ENCODE results near the gene PDE4D.

DNA sequence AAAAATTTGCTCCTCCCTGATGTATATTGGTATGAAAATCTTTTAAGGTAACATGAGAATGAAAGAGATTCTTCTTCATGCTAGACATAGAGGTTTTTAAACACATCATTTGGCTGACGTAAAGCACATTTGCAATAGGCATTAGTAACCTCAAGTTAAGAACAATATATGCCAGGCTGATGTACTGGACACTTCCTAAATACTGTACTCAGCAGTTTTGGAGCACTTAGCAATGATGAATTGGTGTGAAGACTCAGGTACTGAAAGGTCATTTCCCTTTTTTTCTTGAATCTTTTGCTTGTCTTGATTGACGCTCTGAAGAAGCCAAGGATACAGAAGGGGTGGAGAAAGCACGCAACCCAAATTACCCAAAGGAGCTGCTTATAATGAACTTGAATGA, 322.5 kb downstream of the PDE4D start:
- TF ChIP-seq, protein P1, sequence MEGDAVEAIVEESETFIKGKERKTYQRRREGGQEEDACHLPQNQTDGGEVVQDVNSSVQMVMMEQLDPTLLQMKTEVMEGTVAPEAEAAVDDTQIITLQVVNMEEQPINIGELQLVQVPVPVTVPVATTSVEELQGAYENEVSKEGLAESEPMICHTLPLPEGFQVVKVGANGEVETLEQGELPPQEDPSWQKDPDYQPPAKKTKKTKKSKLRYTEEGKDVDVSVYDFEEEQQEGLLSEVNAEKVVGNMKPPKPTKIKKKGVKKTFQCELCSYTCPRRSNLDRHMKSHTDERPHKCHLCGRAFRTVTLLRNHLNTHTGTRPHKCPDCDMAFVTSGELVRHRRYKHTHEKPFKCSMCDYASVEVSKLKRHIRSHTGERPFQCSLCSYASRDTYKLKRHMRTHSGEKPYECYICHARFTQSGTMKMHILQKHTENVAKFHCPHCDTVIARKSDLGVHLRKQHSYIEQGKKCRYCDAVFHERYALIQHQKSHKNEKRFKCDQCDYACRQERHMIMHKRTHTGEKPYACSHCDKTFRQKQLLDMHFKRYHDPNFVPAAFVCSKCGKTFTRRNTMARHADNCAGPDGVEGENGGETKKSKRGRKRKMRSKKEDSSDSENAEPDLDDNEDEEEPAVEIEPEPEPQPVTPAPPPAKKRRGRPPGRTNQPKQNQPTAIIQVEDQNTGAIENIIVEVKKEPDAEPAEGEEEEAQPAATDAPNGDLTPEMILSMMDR (IDR thresholded peaks at IDR 0.05): no peak
- no peak for TF ChIP-seq POLR2A (IDR thresholded peaks at IDR 0.05)
